Measurements from ENCODE around the gene KCNQ1.

Gene KCNQ1

DNA sequence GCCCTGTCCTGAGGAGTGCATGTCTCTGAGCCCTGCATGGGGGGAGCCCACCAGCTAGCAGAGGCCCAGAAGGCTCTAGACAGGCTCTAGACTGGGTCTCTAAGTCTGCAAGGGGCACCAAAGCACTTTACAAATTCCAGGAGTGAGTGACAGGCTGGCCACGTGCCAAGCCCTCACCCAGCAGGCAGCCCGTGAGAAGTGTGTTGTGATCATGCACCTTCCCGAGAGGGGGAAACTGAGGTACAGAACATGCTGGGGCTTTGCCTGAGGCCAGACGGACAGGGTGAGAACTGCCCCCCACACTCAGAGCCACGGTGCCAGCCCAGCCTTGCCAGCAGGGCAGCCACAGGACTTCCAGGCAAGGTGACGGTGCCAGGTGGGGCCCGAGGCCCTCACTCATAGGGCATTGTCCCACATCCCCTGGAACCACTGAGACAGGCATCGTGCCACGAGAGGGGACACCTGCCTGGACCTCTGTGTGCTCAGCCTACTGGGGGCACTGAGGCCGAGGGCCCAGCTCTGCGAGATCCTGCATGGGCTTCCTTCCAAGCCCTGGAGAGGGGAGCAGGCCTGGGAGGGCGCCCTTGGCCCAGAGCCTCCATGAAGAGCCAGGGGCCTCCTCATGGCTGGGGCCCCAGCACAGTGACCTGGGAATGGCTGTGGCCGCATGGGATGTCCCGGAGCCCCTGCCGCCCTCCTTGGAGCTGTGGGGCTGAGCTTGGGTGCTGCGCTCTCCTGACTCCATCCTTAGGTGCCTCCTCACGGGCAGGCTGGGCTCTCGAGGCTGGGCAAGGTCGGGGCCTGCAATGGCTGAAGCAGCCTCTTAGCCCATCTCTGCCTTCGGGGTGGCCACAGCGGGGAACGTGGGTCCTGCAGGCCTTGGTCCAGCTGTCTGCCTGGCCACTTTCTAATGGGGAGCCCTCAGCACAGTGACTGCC, 133.5 kb downstream of the KCNQ1 start:
- peak; percentile 22 for DNase-seq (ENCODE audit: low read depth, low spot score)

GRCh38 chr11:2578929-2579270, 134.1 kb downstream of the KCNQ1 start:
- no peak for DNase-seq (ENCODE audit: low read depth, low spot score)

- DNase-seq (ENCODE audit: low read depth, low spot score): no peak
These were observed 134.7 kb downstream of the KCNQ1 start for GRCh38 chr11:2579315-2580060.

DNA sequence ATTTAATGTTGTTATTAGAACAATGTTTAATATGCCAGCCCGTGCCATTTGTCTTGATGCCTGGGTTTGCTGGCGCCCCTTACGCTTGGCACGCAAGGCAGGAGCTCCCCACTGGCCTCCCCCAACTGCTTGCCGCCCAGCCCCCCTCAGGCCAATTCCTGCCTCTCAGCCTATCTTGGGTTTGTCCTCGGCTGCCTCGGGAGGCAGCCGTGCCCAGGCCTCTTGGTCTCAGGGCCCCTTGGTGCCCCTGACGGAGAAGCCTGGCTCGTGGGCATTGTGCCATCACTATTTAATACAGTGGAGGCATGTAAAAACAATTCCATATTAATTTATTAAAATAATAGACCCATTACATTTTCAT, 135.2 kb downstream of the KCNQ1 start:
- no peak for DNase-seq (ENCODE audit: low read depth, low spot score)

- DNase-seq (ENCODE audit: low read depth, low spot score): no peak
These were observed 135.8 kb downstream of the KCNQ1 start for GRCh38 chr11:2580571-2581001.

DNA sequence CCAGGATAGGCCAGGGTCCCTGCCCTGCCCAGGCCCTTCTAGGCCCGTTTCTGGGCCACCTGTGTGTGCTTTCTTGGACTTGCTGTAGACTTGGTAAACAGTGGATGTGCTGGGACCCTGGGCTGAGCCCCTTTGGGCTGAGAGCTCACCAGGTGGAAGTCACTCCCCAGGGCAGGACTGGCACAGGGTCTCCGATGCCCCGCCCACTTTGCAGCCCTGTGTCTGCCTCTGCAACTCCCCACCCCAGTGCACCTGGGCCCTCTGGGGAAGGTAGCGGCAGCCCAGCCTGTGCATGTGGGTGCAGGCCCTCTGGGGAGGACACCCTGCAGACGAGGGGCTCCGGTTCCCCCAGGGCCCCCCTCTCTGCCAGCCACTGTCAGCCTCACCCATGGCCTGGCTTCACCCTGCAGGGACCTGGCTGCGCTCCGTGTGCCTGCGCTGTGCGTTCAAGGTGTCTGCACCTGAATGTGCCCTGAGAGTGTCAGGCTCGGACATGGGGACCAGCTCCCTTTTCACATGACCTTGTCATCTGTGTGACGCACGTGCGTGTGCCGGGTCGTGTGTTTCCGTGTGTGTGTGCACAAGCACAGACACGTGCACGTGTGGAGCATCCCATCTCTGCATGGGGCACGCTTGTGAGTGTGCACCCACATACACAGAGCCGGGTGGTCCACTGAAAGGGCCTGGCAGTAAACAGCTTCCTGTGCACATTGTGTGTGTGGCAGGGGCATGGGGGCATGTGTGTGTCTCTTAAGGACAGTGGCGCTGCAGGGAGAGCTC, 136.5 kb downstream of the KCNQ1 start:
- DNase-seq (ENCODE audit: low read depth, low spot score): no peak

DNA sequence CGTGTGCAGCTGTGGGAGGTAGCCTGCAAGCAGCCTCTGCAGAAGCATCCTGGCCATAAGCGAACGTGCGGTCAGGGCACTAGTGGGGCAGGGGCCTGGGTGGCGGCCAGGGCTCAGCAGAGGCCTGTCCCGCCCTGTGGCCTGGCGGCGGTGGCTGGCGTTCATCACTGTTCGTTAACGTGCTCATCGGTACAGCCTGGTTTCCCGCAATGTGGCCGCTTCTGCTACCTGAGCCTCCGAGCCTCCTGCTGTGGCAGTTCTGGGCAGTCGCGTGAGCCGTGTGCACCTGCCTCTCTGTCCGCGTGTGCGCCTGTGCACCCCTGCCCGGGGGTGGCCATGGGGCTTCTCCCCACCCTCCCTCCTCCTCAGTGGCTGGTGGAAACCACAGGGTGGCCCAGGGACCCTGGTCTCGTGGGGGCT, 137.1 kb downstream of the KCNQ1 start:
- DNase-seq (ENCODE audit: low read depth, low spot score): no peak

DNA sequence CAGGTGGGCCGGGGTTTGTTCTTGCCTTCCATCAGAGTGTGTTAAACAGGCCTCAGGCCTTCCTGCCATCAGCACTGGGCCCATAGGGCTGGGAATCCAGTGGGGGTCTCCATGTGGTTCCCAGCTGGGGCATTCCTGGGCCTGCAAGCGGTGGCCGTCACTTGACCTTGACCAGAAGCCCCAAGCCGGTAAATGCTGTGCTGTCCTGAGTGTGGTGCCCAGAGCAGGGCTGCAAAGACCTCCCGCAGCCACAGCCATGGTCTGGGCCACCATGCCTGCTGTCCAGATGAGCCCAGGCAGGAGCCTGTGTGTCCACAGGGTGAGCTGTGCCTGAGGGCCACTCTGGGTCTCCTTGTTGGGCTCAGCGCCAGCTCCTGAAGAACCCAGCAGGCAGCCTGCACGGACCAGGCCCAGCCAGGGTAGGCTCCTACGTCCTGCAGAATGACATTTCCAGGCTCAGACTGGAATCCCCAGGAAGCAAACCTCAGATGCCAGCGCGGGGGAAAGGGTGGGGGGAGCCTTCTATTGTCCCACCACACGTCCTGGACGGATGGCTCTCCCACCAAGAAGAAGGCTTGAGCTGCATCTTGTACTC, 137.6 kb downstream of the KCNQ1 start:
- peak; percentile 21 for DNase-seq (ENCODE audit: low read depth, low spot score)

DNA sequence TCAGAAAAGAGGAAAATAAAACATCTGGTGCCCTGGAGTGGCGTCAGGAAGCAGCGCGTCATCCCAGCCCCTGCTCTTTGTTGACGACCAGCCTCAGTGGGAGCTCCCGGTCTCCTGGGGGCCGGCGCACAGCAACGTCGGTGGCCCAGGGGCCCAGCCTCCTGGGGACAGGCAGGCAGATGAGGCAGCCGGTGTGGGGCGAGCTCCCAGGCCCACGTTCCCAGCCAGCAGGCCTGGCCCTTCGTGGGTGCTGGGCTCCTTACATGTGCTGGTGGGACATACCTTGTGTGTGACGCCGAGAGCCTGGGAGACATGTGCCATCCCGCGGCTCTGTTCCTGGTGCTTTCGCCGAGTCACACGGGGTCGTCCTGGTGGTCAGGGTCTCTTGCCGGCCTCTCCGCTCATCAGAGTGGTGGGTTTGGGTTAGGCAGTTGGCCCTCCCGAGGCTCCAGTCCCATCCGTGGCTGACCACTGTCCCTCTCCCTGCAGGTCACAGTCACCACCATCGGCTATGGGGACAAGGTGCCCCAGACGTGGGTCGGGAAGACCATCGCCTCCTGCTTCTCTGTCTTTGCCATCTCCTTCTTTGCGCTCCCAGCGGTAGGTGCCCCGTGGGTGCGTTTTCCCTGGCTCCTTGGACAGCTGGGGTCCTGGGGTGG, 138.3 kb downstream of the KCNQ1 start:
- no peak for DNase-seq (ENCODE audit: low read depth, low spot score)

DNA sequence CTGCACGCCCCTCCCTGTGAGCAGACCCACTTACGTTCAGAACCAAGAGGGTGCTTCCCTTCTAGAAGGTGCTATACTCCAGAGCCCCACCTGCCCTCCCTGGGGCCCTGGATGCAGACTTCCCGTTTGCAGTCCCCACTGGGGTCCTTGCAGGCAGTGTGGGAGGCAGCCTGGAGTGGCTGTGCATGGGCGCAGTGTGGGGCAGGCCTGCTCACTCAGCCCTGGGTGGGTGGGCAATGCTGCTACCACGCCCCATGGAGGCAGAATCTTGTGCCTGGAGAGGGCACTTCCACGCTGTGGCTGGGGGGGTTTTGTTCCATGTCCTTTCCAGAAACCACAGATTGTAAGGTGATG, 138.8 kb downstream of the KCNQ1 start:
- DNase-seq (ENCODE audit: low read depth, low spot score): no peak

- no peak for DNase-seq (ENCODE audit: low read depth, low spot score)
These were observed 139.6 kb downstream of the KCNQ1 start for GRCh38 chr11:2584434-2584811.

- DNase-seq (ENCODE audit: low read depth, low spot score): no peak
These were observed 140.2 kb downstream of the KCNQ1 start for GRCh38 chr11:2584812-2585565.

GRCh38 chr11:2585566-2586086, 140.8 kb downstream of the KCNQ1 start:
- no peak for DNase-seq (ENCODE audit: low read depth, low spot score)

DNA sequence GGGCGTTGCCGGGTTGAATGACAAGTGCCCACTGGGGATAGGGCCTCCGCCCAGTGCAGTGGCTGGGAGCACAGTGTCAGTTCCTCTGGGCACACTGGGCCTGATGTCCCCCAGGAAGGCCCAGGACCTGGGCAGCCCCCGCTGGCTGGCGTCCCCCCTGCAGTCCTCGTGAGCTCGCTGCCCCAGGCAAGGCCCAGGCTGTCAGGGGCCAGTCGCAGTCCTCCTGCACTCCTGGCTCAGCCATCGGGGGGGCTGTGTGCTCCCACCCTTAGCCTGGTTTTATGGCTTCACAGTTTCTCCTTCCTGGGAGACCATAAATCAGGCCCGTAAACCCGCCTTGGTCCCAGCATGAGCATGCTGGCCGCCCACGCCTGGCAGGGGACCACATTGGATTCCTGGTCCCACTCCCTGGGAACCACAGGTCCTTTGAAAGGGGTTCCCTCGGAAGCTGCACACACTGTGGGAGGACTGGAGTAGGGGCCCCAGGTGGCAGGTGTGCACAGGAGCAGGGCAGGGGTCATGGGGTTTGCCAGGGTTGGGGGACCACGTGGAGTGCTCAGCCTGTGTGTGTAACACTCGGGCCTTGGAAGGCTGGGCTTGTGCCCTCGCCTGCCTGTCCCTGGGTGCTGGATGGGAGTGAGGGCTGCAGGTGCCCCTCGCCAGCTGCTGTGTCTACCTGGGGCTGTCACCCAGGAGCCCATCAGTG, 141.4 kb downstream of the KCNQ1 start:
- DNase-seq (ENCODE audit: low read depth, low spot score): no peak

DNA sequence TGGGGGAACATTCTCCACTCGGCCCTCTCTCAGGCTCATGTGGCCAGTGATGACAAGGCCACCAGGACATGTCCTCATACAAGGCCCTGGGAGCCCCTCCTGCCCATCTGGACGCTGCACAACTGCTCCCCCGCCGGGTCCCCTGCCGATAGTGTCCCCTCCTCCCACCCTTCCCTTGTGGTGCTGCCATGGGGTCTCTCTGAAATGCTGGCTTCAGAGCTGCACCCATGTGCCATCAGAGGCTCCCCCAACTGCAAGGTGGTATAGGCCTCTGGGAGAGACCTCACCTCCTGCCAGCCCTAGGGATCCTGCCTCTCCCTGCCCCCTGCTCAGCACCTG, 142.0 kb downstream of the KCNQ1 start:
- no peak for DNase-seq (ENCODE audit: low read depth, low spot score)

DNA sequence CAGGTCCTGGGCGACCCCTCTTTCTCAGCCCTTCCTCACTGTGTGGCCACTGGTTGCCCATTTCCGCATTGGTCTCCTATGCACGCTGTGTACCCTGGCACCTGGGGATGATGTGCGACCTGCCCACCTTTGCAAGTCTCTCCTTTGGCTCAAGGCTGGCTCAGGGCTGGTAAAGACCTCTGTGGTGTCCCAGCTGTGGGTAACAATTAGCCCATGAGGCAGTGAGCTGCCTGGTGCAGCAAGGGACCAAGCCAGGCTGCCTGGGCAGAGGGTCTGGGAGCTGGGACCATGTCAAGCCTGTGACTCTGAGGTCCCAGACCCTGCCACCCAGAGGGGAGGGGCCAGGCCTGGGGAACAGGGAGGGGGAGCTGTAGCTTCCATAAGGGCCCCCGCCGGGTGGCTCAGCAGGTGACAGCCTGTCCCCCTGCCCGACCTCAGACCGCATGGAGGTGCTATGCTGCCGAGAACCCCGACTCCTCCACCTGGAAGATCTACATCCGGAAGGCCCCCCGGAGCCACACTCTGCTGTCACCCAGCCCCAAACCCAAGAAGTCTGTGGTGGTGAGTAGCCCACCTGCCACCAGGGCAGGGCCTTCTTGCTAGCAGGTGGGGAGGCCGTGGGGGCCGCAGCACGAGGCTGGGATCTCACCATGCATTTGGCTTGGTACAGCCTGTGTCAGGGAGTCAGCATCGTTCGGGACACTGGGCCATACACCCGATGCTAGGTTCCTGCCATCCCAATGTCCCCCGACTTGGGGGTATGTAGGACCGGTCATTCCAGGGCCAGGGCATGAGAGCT, 142.5 kb downstream of the KCNQ1 start:
- DNase-seq (ENCODE audit: low read depth, low spot score): no peak

- DNase-seq (ENCODE audit: low read depth, low spot score): no peak
These were observed 143.4 kb downstream of the KCNQ1 start for GRCh38 chr11:2587976-2588748.

GRCh38 chr11:2588809-2589537, 144.2 kb downstream of the KCNQ1 start:
- no peak for DNase-seq (ENCODE audit: low read depth, low spot score)

Data from astrocyte of the hippocampus (primary cell).